ENCODE results near the gene MRPS34. TPM values are rescaled to one million over a fixed set of nuclear protein-coding genes. Genes with fewer than 3 reads are reported as not detected.
"Not testable (repeated sequence)": the region's sequence is repeated elsewhere in the genome, so short reads cannot be mapped to it uniquely, and the experiment has no call there.

Gene MRPS34
- total RNA-seq, 4 donors from 2014 or later: 44.4 to 72.8 (median 61.3) TPM

- H3K36me3 ChIP-seq: peaks cover 0 to 56% of the 10 kb centered on the region in 2 donors
- ATAC-seq: no peak
- H3K4me1 ChIP-seq: no peaks in the 10 kb centered on the region
- 91 to 93% methylated on average over 7 to 10 of the region's 30 CpGs for WGBS, 2 donors (ENCODE audit: low coverage in 1 of 2)
- H3K9me3 ChIP-seq: no peaks in the 10 kb centered on the region
- no peaks in the 10 kb centered on the region for H3K27me3 ChIP-seq
- no peak overlapping the region for H3K4me3 ChIP-seq
- TF ChIP-seq CTCF (IDR thresholded peaks at IDR 0.05): no peak
- no peak for TF ChIP-seq EP300 (IDR thresholded peaks at IDR 0.05)
- TF ChIP-seq POLR2A (IDR thresholded peaks at IDR 0.05): no peak
- TF ChIP-seq POLR2AphosphoS5 (IDR thresholded peaks at IDR 0.05): no peak
- H3K27ac ChIP-seq: no peak overlapping the region
These were observed 32.0 kb downstream of the MRPS34 start for GRCh38 chr16:1740781-1741490.

- Histone ChIP-seq H3K4me3 (no peak overlapping the region), H3K4me1 (no peaks in the 10 kb centered on the region), H3K9me3 (no peaks in the 10 kb centered on the region), H3K36me3 (peaks cover 0 to 50% of the 10 kb centered on the region in 2 donors), H3K27me3 (no peaks in the 10 kb centered on the region), H3K27ac (no peak overlapping the region)
- no peak for TF ChIP-seq CTCF (IDR thresholded peaks at IDR 0.05)
- no peak for TF ChIP-seq EP300 (IDR thresholded peaks at IDR 0.05)
- TF ChIP-seq POLR2AphosphoS5 (IDR thresholded peaks at IDR 0.05): no peak
- TF ChIP-seq POLR2A (IDR thresholded peaks at IDR 0.05): no peak
- WGBS, 2 donors (ENCODE audit: low coverage in 1 of 2): 92 to 95% methylated on average over 19 to 21 of the region's 33 CpGs
- no peak for ATAC-seq
These were observed 32.7 kb downstream of the MRPS34 start for GRCh38 chr16:1740234-1740633.

- no peaks in the 10 kb centered on the region for H3K27me3 ChIP-seq
- H3K36me3 ChIP-seq: peaks cover 0 to 54% of the 10 kb centered on the region in 2 donors
- H3K9me3 ChIP-seq: no peaks in the 10 kb centered on the region
- no peak for ATAC-seq
- no peak overlapping the region for H3K4me3 ChIP-seq
- H3K4me1 ChIP-seq: no peaks in the 10 kb centered on the region
- no peak for TF ChIP-seq POLR2A (IDR thresholded peaks at IDR 0.05)
- TF ChIP-seq POLR2AphosphoS5 (IDR thresholded peaks at IDR 0.05): no peak
- no peak for TF ChIP-seq CTCF (IDR thresholded peaks at IDR 0.05)
- TF ChIP-seq EP300 (IDR thresholded peaks at IDR 0.05): no peak
- H3K27ac ChIP-seq: no peak overlapping the region
- 91 to 100% methylated on average over 1 to 18 of the region's 22 CpGs for WGBS, 2 donors (ENCODE audit: low coverage in 1 of 2)
These were observed 38.1 kb downstream of the MRPS34 start for GRCh38 chr16:1734816-1735215.

GRCh38 chr16:1734123-1734522, 38.8 kb downstream of the MRPS34 start:
- H3K27ac ChIP-seq: no peak overlapping the region
- no peak for ATAC-seq
- WGBS, 2 donors (ENCODE audit: low coverage in 1 of 2): no CpG with 5 or more reads among the region's 22 CpGs
- peaks cover 0 to 60% of the 10 kb centered on the region in 2 donors for H3K36me3 ChIP-seq
- TF ChIP-seq POLR2A (IDR thresholded peaks at IDR 0.05) (no peak), POLR2AphosphoS5 (IDR thresholded peaks at IDR 0.05) (no peak), CTCF (IDR thresholded peaks at IDR 0.05) (no peak), EP300 (IDR thresholded peaks at IDR 0.05) (no peak)
- H3K4me1 ChIP-seq: no peaks in the 10 kb centered on the region
- H3K4me3 ChIP-seq: no peak overlapping the region
- no peaks in the 10 kb centered on the region for H3K9me3 ChIP-seq
- no peaks in the 10 kb centered on the region for H3K27me3 ChIP-seq

GRCh38 chr16:1732551-1732987, 40.4 kb downstream of the MRPS34 start:
- not testable (repeated sequence) for H3K9me3 ChIP-seq, H3K4me3 ChIP-seq, H3K27ac ChIP-seq, H3K27me3 ChIP-seq, ATAC-seq, H3K4me1 ChIP-seq
- H3K36me3 ChIP-seq: peaks cover 0 to 76% of the 10 kb centered on the region in 2 donors
- WGBS, 2 donors (ENCODE audit: low coverage in 1 of 2): no CpG with 5 or more reads among the region's 21 CpGs

All from gastroesophageal sphincter (tissue), 4 donors.